Adrenal gland (tissue), 12 donors: ENCODE data around the gene GRM8. TPM values are rescaled to one million over a fixed set of nuclear protein-coding genes. Genes with fewer than 3 reads are reported as not detected.

Experiments
- DNase-seq, 7 donors: peaks; one replicate each; pipeline ENCODE4 v3.0.0-alpha.2; 2019 to 2020
- H3K27ac ChIP-seq, 5 donors: fragments of 200-600 bp; sonication (generic) in 4 of 5; 1 replicate in 3 of 5; 2 replicates in 2 of 5; pipeline versions ENCODE4 v1.5.1 to v1.8.0; 2016 to 2020; ENCODE audit warnings: mild to moderate bottlenecking in 1 of 5
- H3K27me3 ChIP-seq: fragments of 200-600 bp; 2 replicates; pipeline ENCODE4 v1.8.0; 2021
- H3K36me3 ChIP-seq, 2 donors: fragments of 200-600 bp; replicated peaks in 1 of 2; 1 replicate in 1 of 2; 2 replicates in 1 of 2; pipeline versions ENCODE4 v1.5.1 to v1.8.0; 2018 to 2022
- H3K4me1 ChIP-seq, 2 donors: fragments of 200-600 bp; replicated peaks in 1 of 2; 1 replicate in 1 of 2; 2 replicates in 1 of 2; pipeline versions ENCODE4 v1.5.1 to v1.8.0; 2018 to 2021
- H3K4me3 ChIP-seq, 4 donors: fragments of 200-600 bp; sonication (generic) in 3 of 4; one replicate each; pipeline ENCODE4 v1.5.1; 2016 to 2018
- H3K9me3 ChIP-seq, 3 donors: fragments of 200-600 bp; sonication (generic) in 1 of 3; replicated peaks in 1 of 3; 1 replicate in 2 of 3; 2 replicates in 1 of 3; pipeline versions ENCODE4 v1.5.1 to v1.8.0; 2016 to 2021
- CTCF ChIP-seq, 6 experiments: fragments of 450-650 bp in 4 of 6; fragments of 200-600 bp in 2 of 6; sonication (generic) in 1 of 6; IDR thresholded peaks; 1 replicate in 5 of 6; 2 replicates in 1 of 6; pipeline versions ENCODE4 v1.5.1 to v1.8.0; 2016 to 2021; ENCODE audit warnings: antibody characterized with exemption in 6 of 6, mild to moderate bottlenecking in 2 of 6, moderate library complexity in 1 of 6
- POLR2A ChIP-seq, 2 donors: fragments of 450-650 bp; IDR thresholded peaks; one replicate each; pipeline ENCODE4 v1.6.1; 2017; ENCODE audit warnings: antibody characterized with exemption in 2 of 2, mild to moderate bottlenecking in 2 of 2, moderate library complexity in 1 of 2
- WGBS, 4 donors: extraction: QIAGEN DNeasy Blood & Tissue Kit in 2 of 4; methylation state at CpG; one replicate each; pipeline versions ENCODE4 v1.1.5 to v1.1.7; 2013 to 2017; 5-methylcytosine and 5-hydroxymethylcytosine counted together
- intact Hi-C, 2 donors: fragments of 100-400 bp; cut with DNase I; formaldehyde crosslinking; loops; one replicate each; pipeline versions ENCODE4 v1.14.1 to v1.15.0; 2022 to 2023
- polyA plus RNA-seq, 3 donors: library from polyadenylated mRNA; stranded (reverse); fragments of 200-250 nt in 2 of 3; fragments of 350-450 nt in 1 of 3; fragmentation: Illumina TruSeq in 1 of 3; extraction: RNeasy Lipid Tissue Mini Kit (QIAGEN cat#74804) in 1 of 3; gene quantifications; one replicate each; pipeline ENCODE4 v1.2.3, GENCODE V29; 2013 to 2014
- total RNA-seq, 9 donors: library from RNA; depleted of rRNA in 4 of 9; stranded (reverse); fragments of >200 nt in 4 of 9; fragments of 120-200 nt in 1 of 9; fragmentation: NEBNext Ultra II Directional in 1 of 9; extraction: Animal tissue kit (Norgen Biotek cat#: 25700) in 1 of 9; gene quantifications; one replicate each; pipeline versions ENCODE4 v1.1.0 to v1.2.4, GENCODE V29; 2013 to 2023
- donor health status: healthy with polysubstance abuse.
- donor health status: Bipolar disorder and iron deficiency.
- donor health status: DM: yes; HTN: yes; CAD: no.
- donor health status: DM: no; HTN: no; CAD: no.
- donor health status: DM: no; HTN: no; CAD: no.
- donor health status: DM: yes; HTN: yes; CAD: no.

The GRM8 gene
- total and polyA plus RNA-seq, 12 donors: 0.10 to 2.5 (median 0.92) TPM; not detected in 5

DNA sequence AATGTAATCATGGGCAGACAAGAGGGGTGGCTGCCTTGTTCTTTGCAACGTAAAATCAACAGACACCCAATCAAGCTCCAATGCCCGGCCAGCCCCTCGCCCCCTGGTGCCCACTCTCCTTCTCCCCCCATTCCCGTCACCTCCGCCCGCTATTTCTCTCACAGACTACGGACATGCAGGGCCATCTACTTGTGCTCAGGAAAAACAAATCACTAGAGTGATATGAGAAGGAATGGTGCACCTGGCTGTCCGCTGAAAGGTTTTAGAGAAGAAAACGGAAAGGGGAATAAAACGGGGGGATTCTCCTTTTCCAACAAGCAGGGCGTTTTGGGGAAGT is 396 bp downstream of the GRM8 start:
- intact Hi-C loops: loop anchor here in 1 of 2 donors (10.0 kb wide), 1 partner anchor 448 kb away; no protein-coding TSS in a partner anchor
- no peaks in the 10 kb centered on the region for H3K9me3 ChIP-seq
- H3K27me3 ChIP-seq: peaks cover 33% of the 10 kb centered on the region
- DNase-seq: no peak
- peak overlapping the region in 2 of 4 donors; percentile 34 to 76 for H3K4me3 ChIP-seq
- 0 to 2% (median 1%) methylated on average over 11 of the region's 11 CpGs for WGBS, 4 donors
- no peaks in the 10 kb centered on the region for H3K36me3 ChIP-seq
- peaks cover 14 to 20% of the 10 kb centered on the region in 2 donors for H3K4me1 ChIP-seq
- TF ChIP-seq CTCF (IDR thresholded peaks at IDR 0.05): no peak
- peak overlapping the region in 1 of 5 donors; percentile 61 for H3K27ac ChIP-seq

DNA sequence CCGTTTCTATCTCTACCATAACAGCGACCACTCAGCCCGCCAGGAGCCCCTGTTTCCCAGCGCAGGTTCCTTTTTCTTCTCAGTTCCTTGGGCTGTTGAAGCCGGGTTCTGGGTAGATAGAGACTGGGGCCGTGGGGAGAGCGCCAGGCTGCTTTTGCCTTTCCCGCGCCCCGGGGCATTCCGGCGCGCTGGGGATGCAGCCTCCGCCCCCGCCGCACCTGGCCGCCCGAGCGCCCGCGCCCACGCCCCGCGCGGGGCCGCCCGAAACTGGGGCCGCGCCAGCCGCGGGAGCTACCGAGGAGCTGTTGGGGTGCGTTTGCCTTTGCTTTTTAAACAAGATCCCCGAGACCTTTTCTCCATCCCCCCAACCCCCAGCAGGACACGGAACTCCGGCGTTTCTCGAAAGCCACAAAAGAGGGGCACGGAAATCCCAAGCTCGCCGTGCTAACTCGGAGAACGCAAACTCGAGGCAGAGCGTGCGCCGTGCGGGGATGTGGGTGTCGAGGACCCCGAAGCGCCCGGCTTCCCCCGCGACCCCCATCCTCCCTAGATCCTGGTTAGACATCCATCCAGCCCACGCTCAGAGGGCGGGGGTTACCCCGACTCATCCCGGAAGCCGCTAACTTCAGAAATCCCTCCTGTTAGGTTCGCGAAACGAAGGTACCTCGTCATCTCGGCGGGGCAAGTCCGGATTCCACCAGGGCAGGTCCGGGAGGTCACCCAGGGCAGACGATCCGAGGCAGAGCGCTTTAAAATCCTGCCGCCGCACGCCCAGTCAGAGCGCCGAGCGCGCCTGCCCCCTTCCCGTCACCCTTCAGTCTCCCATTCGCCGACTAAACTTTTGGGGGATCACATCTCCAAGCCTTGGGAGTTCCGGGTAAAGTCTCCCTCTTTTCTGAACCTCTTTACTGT is 1.0 kb downstream of the GRM8 start:
- peak overlapping the region in 2 of 4 donors; percentile 1 to 76 for H3K4me3 ChIP-seq
- TF ChIP-seq POLR2A (IDR thresholded peaks at IDR 0.05): no peak
- TF ChIP-seq CTCF (IDR thresholded peaks at IDR 0.05): no peak
- H3K9me3 ChIP-seq: no peaks in the 10 kb centered on the region
- DNase-seq: peak in 3 of 7 donors; percentile 14 to 17 (median 16)
- H3K36me3 ChIP-seq: no peaks in the 10 kb centered on the region
- intact Hi-C loops: loop anchor here in 1 of 2 donors (10.0 kb wide), 1 partner anchor 447 kb away; no protein-coding TSS in a partner anchor
- H3K27ac ChIP-seq: no peak overlapping the region
- peaks cover 35% of the 10 kb centered on the region for H3K27me3 ChIP-seq
- H3K4me1 ChIP-seq: peaks cover 14 to 20% of the 10 kb centered on the region in 2 donors
- 1 to 3% (median 2%) methylated on average over 56 to 81 of the region's 81 CpGs for WGBS, 4 donors

- Histone ChIP-seq H3K4me1 (peaks cover 14 to 20% of the 10 kb centered on the region in 2 donors), H3K4me3 (peak overlapping the region in 1 of 4 donors; percentile 76), H3K9me3 (no peaks in the 10 kb centered on the region), H3K27ac (no peak overlapping the region), H3K27me3 (peaks cover 35% of the 10 kb centered on the region), H3K36me3 (no peaks in the 10 kb centered on the region)
- no peak for DNase-seq
- 3 to 6% (median 4%) methylated on average over 21 to 23 of the region's 23 CpGs for WGBS, 4 donors
- intact Hi-C loops: loop anchor here in 1 of 2 donors (10.0 kb wide), 1 partner anchor 446 kb away; no protein-coding TSS in a partner anchor
- TF ChIP-seq POLR2A (IDR thresholded peaks at IDR 0.05) (no peak), CTCF (IDR thresholded peaks at IDR 0.05) (peak in 1 of 6 experiments; percentile 16)
These were observed 1.7 kb downstream of the GRM8 start for GRCh38 chr7:127251036-127251464.

GRCh38 chr7:127250312-127251035 is 2.3 kb downstream of the GRM8 start:
- no peak for DNase-seq
- Histone ChIP-seq H3K27me3 (peaks cover 35% of the 10 kb centered on the region), H3K4me3 (no peak overlapping the region), H3K4me1 (peaks cover 14 to 20% of the 10 kb centered on the region in 2 donors), H3K36me3 (no peaks in the 10 kb centered on the region), H3K27ac (no peak overlapping the region), H3K9me3 (no peaks in the 10 kb centered on the region)
- no peak for TF ChIP-seq POLR2A (IDR thresholded peaks at IDR 0.05)
- no peak for TF ChIP-seq CTCF (IDR thresholded peaks at IDR 0.05)
- intact Hi-C loops: loop anchor here in 1 of 2 donors (10.0 kb wide), 1 partner anchor 446 kb away; no protein-coding TSS in a partner anchor
- 12 to 27% (median 16%) methylated on average over 12 of the region's 12 CpGs for WGBS, 4 donors
